GM10847 (cell line): ENCODE results near the gene FARSA.

Source experiments
- POLR2A ChIP-seq: IDR thresholded peaks from 2 replicates; pipeline ENCODE4 v1.6.1; 2011; ENCODE audit not compliant: insufficient read length; ENCODE audit errors: extremely low read depth

Gene FARSA

DNA sequence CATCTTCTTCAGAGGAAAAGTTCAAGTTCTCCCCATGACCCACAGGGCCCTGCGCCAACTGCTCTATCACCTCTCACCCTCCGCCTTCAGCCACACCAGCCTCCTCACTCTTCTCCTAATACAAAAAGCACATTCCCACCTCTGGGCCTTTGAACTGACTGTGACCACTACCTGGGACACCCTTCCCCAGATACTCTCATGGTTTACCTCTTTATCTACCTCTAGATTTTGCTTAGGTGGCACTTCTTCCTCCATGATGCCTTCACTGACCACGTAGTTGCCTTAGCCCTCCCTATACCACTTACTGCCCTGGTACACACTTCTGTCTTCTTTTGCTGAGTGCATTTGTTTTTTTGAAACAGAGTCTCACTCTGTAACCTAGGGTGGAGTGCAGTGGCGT, 10.6 kb downstream of the FARSA start:
- TF ChIP-seq POLR2A: no peak

DNA sequence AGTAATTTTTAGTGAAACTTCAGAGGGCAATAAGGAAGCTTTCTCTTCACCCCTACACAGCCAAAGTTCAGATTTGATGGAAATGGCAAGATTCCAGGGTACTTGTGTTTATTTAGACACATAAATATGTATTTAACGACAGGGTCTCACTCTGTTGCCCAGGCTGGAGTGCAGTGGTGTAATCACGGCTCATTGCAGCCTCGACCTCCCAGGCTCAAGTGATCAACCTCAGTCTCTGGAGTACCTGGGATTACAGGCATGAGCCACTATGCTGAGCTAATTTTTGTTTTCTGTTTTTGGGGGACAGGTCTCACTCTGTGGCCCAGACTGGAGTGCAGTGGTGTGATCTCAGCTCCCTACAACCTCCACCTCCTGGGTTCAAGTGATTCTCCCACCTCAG, 12.5 kb downstream of the FARSA start:
- TF ChIP-seq POLR2A: no peak

DNA sequence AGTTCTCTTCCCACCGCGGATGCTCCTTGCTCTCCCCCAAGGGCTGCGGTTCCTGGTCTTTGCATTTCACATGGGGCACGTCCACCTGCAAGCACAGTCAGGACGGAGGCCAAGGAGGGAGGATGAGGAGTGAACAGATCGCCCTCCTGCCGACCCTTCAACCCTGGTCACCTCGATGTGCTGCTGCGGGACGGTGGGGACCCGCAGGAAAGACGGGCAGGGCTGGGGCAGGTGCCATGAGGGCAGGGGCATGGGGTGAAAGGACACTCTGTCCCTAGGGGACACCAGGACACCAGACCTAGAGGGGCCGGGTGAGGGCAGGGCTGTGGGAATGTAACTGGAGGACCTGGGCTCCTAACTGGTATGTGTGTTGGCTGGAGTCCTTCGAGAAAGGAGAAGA, 15.3 kb downstream of the FARSA start:
- no peak for TF ChIP-seq POLR2A

DNA sequence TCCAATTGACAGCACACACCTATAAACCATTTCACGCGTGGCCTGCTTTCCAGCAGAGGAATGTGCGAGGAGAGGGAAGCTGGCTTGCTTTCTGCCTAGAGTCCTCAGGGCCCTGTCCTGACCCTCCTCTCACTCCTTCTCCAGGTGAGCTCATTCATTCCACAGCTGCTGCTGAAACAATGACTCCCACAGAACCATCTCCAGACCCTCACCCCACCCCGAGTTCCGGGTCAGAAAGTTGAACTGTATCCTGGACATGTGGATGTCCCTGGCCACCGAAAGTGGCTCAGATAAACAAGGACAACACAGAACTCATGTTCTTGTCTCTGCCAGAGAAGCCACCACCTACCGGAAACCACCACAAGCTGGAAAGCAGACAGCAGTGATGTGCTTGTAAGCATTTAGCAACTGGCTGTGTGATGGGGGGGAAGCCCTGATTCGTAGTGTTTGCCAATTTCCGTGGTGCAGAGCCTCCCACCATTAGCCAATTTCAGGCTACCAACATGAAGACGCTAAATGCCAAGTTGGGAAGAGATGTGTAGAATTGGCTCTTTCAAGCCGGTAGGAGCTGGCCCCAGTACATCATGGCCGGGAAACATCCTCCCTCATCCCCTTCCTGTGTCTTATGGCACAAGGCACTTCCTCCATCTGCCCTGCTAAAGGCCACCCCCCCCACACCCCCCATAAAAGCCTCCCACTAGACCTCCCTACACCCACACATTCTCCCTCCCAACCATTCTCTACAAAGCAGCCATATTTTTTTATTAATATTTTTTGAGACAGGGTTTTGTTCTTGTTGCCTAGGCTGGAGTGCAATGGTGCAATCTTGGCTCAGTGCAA, 19.4 kb downstream of the FARSA start:
- no peak for TF ChIP-seq POLR2A

DNA sequence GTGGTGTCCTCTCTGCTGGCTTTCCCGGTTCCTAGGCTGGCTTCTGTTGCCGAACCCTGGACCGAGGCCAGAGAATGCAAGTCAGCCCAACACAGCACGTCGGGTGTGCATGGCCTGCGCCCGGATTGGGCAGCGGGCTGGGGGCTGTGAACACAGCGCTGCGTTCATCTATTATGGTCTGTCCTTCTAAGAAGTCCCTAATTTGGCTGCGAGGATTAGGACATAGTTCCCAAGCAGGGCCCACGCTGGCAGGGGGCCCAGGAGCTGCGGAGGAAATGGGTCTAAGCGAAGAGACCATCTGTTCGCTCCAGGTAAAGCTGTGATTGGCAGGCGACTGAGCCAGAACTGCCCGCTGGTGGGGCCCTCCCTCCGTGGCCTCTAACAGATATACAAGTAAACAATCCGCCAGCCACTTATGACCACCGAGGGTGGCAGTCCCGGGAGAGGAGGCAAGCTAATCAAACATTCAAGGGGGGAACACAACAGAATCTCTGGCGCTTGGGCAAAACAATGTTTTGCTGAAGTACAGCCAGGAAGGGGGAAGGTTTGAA, 20.4 kb downstream of the FARSA start:
- no peak for TF ChIP-seq POLR2A

DNA sequence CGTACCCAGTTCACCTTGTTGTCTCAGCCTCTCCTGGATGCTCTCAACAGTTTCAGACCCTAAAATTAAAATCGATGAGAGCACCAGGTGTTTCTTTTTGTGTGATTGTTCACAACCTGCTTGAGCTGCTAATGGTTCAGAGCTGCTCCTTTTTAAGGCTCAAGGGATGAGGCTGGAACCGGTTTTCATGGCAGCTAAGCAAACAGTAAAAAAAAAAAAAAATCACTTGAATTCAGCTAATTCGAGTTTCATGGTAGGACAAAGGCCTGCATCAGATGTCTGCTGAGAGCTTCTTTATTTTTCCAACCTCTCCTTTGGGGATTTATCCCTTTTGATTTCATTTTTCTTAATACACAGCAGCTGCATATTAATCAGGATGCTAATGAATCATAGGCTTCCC, 20.9 kb downstream of the FARSA start:
- no peak for TF ChIP-seq POLR2A

DNA sequence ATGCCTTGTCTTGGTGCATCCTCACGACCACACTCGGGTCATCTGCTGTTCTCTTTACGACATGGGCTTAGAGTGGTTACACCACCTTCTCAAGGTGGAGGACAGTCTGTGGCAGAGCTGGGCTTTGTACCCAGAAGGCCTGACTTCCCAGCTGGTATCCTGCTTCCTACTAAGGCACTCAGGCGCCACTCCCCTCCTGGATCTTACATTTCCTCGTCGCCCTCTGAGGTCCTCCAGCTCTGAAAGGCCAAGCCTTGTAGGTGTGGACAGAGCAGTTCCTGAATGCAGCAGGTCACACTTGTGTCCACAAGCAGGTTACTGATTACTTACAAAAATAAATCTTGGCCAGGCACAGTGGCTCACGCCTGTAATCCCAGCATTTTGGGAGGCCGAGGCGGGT, 26.3 kb downstream of the FARSA start:
- no peak for TF ChIP-seq POLR2A

DNA sequence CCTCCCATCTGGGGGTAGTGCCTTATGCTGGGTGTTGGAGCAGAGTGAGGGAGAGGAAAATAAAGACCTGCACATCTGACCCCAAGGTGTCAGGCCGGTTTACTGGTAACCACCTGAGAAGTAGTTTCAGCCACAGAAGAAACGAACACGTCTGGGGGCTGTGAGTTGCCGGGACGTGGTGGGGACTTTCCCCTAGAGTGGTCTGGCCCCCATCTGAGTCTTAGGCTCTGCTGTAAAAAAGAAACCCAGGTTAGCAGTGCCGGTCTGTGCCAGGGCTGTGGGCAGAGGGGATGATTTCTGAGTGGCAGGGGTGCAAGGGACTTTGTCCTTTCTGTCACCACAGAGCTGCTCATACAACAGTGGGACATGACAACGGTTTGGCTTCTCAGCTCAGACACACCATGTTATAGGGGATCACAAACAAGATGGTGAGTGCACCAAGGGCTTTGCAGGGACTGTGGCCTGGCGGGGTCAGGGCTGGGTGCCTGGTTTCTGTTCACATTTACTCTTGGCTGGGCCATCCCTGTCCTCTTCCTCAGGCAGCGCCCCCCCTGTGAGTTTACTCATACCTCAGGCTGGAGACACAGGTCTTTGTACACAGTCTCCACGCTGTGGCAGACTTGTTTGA, 33.5 kb downstream of the FARSA start:
- no peak for TF ChIP-seq POLR2A

DNA sequence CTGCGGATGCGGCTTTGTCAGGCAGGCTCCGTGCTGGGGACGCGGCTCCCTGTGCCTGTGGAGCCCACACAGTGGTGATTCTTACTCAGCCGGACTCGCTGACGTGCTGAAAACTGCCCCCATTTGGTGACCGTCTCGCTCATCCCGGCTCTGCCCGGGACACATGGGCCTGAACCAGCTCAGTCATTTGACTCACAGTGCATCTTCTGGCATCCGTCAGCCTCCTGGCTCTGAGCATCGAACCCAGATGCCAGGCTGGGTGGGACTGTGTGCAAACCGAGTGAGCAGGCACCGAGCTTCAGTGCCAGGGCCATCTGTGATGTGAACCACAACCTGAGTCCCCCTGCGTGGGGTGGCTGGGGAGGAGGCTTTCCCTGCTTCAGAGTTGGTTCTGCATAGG, 37.1 kb downstream of the FARSA start:
- no peak for TF ChIP-seq POLR2A

DNA sequence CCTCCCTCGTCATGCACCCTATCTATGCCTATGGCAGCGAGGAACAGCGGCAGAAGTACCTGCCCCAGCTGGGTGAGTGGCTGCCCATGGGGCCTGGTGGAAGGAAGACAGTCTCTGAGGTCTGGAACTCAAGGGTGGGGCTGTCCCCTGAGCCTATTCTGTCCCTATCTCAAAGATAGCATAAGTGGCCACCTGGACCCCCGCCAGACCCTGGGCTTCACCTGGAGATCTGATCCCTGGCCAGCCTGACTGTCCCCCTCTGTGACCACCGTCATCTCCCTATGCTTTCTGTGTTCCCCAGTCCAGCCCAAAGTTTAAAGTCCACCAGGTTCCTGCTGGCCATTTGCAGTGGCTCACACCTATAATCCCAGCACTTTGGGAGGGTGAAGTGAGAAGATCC, 39.9 kb downstream of the FARSA start:
- no peak for TF ChIP-seq POLR2A

DNA sequence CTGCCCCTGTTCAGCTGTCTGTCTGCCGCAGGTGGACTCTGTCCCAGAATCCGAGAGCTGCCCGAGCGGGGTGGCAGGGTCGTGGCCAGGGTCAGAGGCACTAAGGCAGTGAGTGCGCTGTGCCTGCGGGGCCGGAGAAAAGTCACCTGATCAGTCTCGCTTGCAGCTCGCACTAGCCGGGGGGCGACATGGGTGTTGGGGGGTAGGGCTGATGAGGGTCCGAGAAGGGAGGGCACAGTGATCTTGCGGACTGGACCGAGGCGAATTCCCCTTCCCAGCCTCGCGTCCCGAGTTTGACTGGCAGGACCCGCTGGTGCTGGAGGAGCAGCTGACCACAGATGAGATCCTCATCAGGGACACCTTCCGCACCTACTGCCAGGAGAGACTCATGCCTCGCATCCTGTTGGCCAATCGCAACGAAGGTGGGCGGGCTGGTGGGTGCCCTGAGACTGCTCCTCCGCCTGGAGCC, 41.9 kb downstream of the FARSA start:
- no peak for TF ChIP-seq POLR2A

DNA sequence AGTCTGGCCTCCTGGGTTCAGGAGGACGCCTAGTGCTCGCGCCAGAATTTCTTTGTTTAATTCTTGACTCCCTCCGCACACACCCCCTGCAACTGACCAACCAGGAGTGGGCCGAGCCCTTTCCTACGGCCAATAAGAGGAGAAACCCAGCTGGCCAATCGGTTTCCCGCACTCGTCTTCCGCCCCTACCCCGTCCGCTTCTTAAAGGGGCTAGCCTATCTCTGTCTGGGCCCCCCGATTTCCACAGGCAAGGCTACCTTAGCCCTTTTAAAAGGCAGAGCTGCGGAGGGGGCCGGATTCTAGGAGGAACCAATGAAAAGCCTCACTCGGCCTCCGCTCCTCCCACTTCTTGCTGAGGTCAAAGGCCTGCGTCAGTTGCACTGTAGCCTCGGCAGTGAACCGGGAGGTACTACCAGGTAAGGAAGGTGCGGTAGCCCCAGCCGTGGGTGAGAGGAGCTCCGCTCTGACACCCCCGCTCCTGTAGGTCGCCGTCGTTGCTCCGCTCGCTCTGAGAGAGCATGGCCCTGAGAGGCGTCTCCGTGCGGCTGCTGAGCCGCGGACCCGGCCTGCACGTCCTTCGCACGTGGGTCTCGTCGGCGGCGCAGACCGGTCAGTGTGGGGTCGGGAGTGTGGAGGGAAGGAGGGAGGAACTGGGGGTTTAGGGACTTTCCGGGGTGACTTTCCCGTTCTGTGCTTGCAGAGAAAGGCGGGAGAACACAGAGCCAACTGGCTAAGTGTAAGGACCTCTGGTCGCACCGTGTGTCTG, 42.5 kb downstream of the FARSA start, which contains the start of gene GCDH:
Gene GCDH (plus strand): TSS at position 374 of the 766 bp plus-strand sequence. CDS start 145 bp downstream, at position 519.
- peak; percentile 78 for TF ChIP-seq POLR2A

DNA sequence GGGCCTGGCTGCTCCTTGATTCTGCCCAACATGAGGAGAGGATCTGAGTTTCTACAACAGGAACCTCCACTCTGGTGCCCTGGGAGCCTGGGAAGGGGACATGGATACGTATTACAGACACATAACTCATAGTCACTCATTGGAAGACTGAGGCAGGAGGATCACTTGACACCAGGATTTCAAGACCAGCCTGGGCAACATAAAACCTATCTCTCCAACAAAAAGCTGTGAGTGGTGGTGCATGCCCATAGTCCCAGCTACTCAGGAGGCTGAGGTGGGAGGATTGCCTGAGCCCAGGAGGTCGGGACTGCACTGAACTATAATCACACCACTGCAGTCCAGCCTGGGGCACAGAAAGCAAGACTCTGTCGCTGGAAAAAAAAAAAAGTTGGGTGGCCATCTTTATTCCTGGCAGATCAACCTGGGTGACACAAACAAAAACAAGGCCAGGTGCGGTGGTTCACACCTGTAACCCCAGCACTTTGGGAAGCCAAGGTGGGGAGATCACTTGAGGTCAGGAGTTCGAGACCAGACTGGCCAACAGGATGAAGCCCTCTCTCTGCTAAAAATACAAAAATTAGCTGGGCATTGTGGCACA, 45.4 kb downstream of the FARSA start:
- TF ChIP-seq POLR2A: no peak

DNA sequence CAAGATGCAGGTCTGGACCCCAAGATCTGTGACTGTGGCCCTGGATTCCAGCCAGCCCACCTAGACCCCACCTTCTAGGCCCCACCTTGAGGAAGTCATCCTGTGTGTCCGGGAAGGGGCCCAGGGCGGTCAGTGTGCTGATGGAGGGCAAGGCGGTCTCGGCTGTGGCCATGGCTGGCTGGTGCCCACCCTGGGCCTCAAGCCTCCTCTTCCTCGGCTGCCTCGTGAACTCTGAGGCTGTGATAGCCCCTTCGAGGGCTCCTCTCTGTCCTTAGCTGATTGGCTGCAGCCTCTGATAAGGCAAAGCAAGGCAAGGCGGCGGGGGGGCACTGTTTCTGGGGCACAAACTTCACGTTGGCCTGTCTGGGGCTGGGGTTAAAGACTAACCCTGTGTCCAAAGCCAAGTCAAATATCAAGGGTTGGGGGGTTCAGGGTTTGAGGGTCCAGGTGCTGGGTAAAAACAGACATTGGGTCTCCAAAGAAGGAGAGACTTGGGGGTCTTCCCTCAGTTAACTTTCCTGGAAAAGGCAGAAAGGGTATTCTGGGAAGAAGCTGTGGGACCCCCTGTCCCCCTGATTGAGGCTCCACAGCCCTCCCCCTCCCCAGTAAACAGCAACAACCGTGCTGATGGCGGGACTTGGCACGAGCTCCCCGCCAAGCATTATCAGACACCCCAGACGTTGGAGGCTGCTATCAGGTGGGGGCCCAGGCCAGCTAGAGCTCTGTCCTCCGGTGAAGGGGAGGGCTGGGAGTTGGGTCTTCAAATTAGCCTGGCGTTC, 46.4 kb downstream of the FARSA start, which contains the start of gene KLF1:
Gene KLF1 (minus strand): TSS at position 233 of the 779 bp plus-strand sequence. CDS start 61 bp downstream, at position 172.
- TF ChIP-seq POLR2A: no peak
